Measurements from ENCODE around the gene CA10.

CA10 gene

DNA sequence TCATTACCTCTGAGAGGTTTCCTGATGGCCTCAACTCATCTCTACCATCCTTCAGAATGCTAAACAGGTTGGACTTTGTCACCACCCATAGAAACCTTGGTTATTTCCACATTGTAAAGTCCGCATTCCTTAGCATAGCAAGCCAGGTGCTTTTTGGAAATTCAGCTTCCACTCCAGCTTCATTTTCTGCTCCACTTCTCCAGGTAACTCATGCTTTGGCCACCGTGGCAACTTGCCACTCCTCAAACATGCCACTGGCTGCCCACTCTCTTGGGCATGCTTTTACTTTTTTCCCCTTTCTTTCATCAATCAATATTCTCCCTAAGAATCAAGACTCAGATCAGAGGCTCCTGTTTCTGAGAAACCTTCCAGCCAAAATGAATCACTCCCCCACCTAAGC is 203.3 kb downstream of the CA10 start:
- TF ChIP-seq CTCF (IDR thresholded peaks at IDR 0.05; ENCODE audit: low read depth, low read length), result no peak
- no peak overlapping the region for H3K4me3 ChIP-seq (ENCODE audit: low read depth, low read length)

DNA sequence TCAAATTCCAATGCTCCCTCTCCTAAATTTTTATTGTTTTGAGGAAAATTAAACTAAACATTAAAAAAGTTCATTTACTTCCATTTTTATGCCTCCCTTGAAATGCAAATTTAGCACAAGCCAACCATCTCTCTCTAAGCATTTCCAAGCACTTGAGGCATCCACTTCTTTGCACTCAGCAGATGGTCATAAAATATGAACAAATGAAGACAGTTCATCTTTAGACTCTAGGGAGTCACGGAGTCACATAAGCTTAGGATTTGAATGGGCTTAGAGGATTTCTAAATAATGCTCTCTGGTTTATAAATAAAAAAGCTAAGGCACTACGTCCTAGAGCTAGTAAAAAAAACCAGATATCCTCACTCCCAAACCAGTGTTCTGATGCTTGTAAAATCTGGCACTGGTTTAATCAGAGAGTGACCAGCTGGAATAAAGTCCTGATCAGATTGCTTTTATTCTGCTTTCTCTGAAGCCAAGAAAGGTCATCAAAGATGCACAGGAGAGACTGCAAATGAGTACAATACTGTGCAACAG is 204.2 kb downstream of the CA10 start:
- H3K4me3 ChIP-seq (ENCODE audit: low read depth, low read length), result no peak overlapping the region
- no peak for TF ChIP-seq CTCF (IDR thresholded peaks at IDR 0.05; ENCODE audit: low read depth, low read length)

DNA sequence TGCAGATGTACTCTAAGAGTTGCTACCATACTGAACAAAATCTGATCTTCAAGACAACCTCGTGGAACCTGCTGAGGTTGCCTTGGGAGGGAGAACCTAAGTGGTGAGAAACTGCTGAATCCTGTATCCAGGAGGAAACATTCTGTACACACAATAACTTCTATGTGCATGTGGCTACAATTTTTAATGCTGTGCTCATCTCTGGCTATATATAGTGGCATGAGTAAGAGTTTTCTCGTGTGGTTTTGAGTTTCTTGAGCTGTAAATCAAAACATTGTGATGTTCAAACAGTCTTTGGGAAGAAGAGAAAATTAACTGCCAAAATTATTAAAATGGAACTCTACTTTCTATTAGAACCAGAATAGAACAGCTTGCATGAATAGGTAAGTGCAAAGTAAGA is 206.8 kb downstream of the CA10 start:
- TF ChIP-seq CTCF (IDR thresholded peaks at IDR 0.05; ENCODE audit: low read depth, low read length), result no peak
- H3K4me3 ChIP-seq (ENCODE audit: low read depth, low read length), result no peak overlapping the region

- no peak overlapping the region for H3K4me3 ChIP-seq (ENCODE audit: low read depth, low read length)
- TF ChIP-seq CTCF (IDR thresholded peaks at IDR 0.05; ENCODE audit: low read depth, low read length), result no peak
Measured at GRCh38 chr17:51948128-51948527, 210.4 kb downstream of the CA10 start.

DNA sequence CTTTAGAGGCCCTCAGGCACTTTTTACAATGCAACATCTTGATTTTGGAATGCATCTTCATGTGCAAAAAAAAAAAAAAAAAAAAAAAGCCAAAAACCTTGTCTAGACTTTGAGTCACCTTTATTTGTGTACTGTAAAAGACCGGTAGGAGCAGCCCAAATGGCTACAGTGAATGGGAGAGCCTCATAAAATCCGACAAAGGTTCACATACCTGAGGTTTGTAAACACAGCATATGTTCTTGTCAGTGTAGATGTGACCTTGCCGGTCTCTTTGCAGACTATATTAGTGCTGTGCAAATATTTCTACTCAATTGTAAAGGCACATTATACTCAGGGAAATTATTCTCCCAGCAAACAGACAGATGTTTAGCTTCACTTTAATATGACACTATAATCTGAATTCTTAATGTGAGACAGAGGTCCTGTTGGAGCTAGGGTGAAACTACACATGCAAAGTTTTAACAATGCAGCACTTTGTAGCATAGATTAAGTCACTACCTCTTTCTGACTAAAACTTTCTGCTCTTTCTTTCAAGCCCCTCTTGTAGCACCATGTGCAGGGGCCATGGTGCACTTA is 211.3 kb downstream of the CA10 start:
- no peak overlapping the region for H3K4me3 ChIP-seq (ENCODE audit: low read depth, low read length)
- no peak for TF ChIP-seq CTCF (IDR thresholded peaks at IDR 0.05; ENCODE audit: low read depth, low read length)

- no peak for TF ChIP-seq CTCF (IDR thresholded peaks at IDR 0.05; ENCODE audit: low read depth, low read length)
- no peak overlapping the region for H3K4me3 ChIP-seq (ENCODE audit: low read depth, low read length)
Measured at GRCh38 chr17:51946311-51946710, 212.2 kb downstream of the CA10 start.

DNA sequence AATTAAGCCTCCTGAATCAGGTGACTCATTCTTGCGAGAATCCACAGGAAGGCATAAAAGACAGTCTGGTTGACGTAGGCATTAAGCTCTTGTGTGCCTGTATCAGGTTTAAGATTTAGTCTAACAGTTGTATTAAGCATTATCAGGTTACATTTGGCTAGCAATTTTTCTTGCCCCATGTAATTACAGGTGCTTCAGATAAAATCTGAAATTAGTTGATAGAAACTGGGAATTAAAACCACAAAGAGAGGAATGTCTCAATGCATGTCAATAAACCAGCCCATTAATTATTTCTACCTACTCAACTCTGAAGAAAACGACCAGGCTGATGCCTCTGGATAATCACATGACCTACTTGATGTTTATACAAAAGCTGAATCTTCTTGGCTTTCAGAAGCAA is 217.2 kb downstream of the CA10 start:
- no peak for TF ChIP-seq CTCF (IDR thresholded peaks at IDR 0.05; ENCODE audit: low read depth, low read length)
- H3K4me3 ChIP-seq (ENCODE audit: low read depth, low read length), result no peak overlapping the region

Data from WI38 (cell line).